GM10847 (cell line): ENCODE measurements around the gene LRRC17.

Source experiments
- POLR2A ChIP-seq: IDR thresholded peaks from 2 replicates; pipeline ENCODE4 v1.6.1; 2011; ENCODE audit not compliant: insufficient read length; ENCODE audit errors: extremely low read depth

The LRRC17 gene, protein sequence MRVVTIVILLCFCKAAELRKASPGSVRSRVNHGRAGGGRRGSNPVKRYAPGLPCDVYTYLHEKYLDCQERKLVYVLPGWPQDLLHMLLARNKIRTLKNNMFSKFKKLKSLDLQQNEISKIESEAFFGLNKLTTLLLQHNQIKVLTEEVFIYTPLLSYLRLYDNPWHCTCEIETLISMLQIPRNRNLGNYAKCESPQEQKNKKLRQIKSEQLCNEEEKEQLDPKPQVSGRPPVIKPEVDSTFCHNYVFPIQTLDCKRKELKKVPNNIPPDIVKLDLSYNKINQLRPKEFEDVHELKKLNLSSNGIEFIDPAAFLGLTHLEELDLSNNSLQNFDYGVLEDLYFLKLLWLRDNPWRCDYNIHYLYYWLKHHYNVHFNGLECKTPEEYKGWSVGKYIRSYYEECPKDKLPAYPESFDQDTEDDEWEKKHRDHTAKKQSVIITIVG

DNA sequence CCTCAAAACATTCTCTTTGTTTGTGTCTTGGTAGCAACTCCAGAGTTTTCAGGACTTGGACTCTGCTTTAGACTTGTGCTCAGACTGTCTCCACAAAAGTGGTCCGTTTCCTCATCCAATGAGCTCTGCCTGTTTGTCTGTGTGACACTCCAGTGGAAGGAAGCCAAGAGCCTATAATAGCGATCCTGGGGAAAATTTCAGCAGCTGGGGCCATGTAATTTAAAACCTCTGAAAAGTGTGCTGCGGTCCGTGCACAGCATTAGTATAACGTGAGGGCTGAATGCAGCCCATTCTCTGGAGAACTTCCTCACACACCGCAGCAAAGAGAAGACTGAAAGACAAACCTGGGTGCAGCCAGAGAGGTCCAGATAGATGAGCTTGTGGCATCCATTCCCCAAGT lies at the start of gene LRRC17:
TSS of gene LRRC17 (plus strand) at position 259 of the 400 bp plus-strand sequence. CDS start 20,914 bp downstream, outside the sequence.
- no peak for TF ChIP-seq POLR2A

GRCh38 chr7:102864958-102865357 lies 47.8 kb upstream of the LRRC17 start:
- TF ChIP-seq POLR2A = no peak

DNA sequence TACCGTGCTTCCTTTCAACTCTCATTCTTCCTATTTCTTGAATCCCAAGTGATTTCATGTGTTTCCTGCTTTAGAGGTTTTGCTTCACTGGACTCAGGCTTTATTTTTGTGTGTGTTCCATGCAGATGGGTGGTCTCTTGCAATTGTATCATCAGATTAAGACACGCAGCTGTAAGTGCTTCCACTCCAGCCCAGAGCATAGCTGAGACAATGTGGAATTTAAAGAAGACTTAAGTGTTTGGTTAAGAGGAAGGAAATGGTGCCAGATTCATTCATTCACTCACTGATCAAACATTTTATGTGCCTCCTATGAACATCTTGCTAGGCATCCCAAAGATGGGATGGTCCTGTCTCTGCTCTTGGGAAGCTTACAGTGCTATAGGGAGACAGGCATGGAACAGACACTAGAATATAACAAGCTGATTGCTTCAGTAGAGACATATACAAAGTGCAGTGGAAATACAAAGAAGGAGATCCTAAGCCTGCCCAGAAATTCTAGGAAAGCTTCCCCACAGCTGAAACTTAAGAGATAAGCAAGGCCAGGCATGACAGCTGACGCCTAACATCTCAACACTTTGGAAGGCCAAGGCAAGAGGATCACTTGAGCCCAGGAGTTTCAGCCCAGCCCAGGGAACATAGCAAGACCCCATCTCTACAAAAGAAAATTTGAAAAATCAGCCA lies 46.1 kb upstream of the LRRC17 start:
- TF ChIP-seq POLR2A = no peak

- no peak for TF ChIP-seq POLR2A
Measured at GRCh38 chr7:102869195-102869594, 43.6 kb upstream of the LRRC17 start.

- TF ChIP-seq POLR2A = no peak
Measured at GRCh38 chr7:102872460-102872859, 40.3 kb upstream of the LRRC17 start.

- TF ChIP-seq POLR2A = no peak
Measured at GRCh38 chr7:102873470-102874165, 39.2 kb upstream of the LRRC17 start.

DNA sequence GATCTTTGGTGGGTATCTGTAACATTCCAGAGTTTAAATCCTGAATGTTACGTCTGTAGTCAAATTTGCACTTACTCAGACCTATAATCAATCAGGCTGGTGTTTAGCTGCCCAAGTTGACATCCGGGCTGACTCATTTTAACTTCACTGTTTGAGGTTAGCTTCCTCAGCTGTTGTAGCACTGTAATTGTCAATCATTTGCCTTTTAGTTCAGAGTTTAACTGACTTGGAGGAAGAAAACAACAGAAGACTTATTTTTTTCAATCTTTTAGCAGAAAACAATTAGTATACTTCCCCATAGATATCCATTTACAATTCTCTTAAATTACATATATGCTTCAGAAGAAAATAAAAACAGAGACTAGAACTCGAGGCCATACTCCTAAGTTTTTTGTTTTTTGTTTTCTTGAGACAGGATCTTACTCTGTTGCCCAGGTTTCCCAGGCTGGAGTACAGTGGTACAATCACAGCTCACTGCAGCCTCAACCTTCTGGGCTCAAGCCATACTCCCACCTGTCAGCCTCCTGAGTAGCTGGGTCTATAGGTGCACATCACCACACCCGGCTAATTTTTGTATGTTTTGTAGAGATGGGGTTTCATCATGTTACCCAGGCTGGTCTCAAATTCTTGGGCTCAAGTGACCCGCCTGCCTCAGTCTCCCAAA lies 38.5 kb upstream of the LRRC17 start:
- no peak for TF ChIP-seq POLR2A

DNA sequence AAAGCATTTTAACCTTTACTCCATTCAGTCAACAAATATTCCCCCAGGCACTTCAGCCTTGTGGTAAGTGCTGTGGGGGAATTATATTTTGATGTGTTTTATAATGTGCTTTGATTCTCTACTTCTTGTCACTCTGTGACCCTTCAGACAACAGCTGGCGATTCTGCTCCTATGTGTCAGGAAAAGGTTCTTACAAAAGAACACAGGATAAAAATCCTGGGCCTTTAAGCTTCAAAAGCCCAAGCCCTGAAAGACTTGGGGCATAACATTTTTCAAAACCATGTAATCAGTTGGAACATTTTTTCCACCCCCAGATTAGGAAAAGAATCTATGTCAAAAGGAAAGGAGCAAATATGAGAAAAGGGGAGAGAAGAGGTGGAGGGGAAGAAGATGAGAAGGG lies 37.8 kb upstream of the LRRC17 start:
- no peak for TF ChIP-seq POLR2A

- no peak for TF ChIP-seq POLR2A
Measured at GRCh38 chr7:102875700-102876295, 37.0 kb upstream of the LRRC17 start.

GRCh38 chr7:102883098-102883860 lies 29.5 kb upstream of the LRRC17 start:
- TF ChIP-seq POLR2A = no peak

- TF ChIP-seq POLR2A = no peak
Measured at GRCh38 chr7:102888561-102889233, 24.1 kb upstream of the LRRC17 start.

DNA sequence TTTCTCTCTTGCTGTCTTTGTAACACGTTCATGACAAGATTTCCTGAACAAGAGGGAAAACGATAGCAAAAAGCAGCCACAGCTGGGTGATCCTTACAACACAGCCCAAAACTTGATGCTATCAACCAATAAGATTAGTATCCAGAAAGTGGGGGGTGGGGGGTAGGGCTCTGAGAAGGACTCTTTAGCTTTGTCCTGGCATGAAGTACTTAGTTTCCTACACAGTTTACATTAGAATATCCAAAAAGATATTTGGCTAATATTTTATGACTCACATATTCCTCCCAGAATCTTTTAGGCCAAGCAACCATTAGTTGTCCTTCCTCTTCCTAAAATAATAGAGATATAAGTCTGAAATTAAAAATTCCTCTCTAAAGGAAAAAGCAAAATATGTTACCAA lies 22.9 kb upstream of the LRRC17 start:
- TF ChIP-seq POLR2A = no peak

- no peak for TF ChIP-seq POLR2A
Measured at GRCh38 chr7:102890292-102890970, 22.4 kb upstream of the LRRC17 start.
